ENCODE data around the gene CSF3R. TPM values are rescaled to one million over a fixed set of nuclear protein-coding genes. Genes with fewer than 3 reads are reported as not detected.

CSF3R gene
- total and polyA plus RNA-seq, 9 of the 15 experiments (the other 6 are each of a cell fraction or from before 2014, with no cell fraction given), result 0.21 to 0.86 (median 0.40) TPM; not detected in 1

GRCh38 chr1:36492491-36492890 is 9.8 kb upstream of the CSF3R start (continued):
- TF ChIP-seq TOE1 (IDR thresholded peaks at IDR 0.05; ENCODE audit: borderline replicate concordance), result peak; percentile 43; the same call in 1 of the 2 replicates
- no peak for TF ChIP-seq TOE1 (CRISPR knock-in tag; IDR thresholded peaks at IDR 0.05; ENCODE audit: borderline replicate concordance, low read depth)
- TF ChIP-seq PTBP1 (IDR thresholded peaks at IDR 0.05; ENCODE audit: low read depth, low read length), result no peak
- peak; percentile 86 for TF ChIP-seq VEZF1 (CRISPR knock-in tag; IDR thresholded peaks at IDR 0.05)
- no peak for TF ChIP-seq ARID4B (CRISPR knock-in tag; IDR thresholded peaks at IDR 0.05)
- 0 out of 2 replicates have a peak, but pooled peaks have one; percentile 16 for TF ChIP-seq CBFB (CRISPR knock-in tag; IDR thresholded peaks at IDR 0.05)
- TF ChIP-seq CHD7 (IDR thresholded peaks at IDR 0.05; ENCODE audit: low read depth, low read length), result no peak
- TF ChIP-seq MYC (IDR thresholded peaks at IDR 0.05; ENCODE audit: low read depth, low read length), result peak; percentile 28; the same call in 1 of the 2 replicates
- TF ChIP-seq MYC (CRISPR knock-in tag; IDR thresholded peaks at IDR 0.05; ENCODE audit: borderline replicate concordance, low read depth), result no peak
- no peak for TF ChIP-seq MCM2 (IDR thresholded peaks at IDR 0.05; ENCODE audit: low read depth)

Data from K562 (cell line).